ENCODE data around the gene NTHL1.

GRCh38 chr16:2095315-2095853 lies 47.8 kb upstream of the NTHL1 start:
- no peak for TF ChIP-seq CTCF (conservative IDR thresholded peaks at IDR 0.05; ENCODE audit: low read depth, low read length)
- no peak for TF ChIP-seq RAD21 (IDR thresholded peaks at IDR 0.05; ENCODE audit: low read length)
- TF ChIP-seq POLR2A (IDR thresholded peaks at IDR 0.05; ENCODE audit: low read depth, low read length) = no peak
- no peak for TF ChIP-seq USF2 (IDR thresholded peaks at IDR 0.05; ENCODE audit: low read depth, low read length)
